ENCODE results near the gene CNTFR.

CNTFR gene

DNA sequence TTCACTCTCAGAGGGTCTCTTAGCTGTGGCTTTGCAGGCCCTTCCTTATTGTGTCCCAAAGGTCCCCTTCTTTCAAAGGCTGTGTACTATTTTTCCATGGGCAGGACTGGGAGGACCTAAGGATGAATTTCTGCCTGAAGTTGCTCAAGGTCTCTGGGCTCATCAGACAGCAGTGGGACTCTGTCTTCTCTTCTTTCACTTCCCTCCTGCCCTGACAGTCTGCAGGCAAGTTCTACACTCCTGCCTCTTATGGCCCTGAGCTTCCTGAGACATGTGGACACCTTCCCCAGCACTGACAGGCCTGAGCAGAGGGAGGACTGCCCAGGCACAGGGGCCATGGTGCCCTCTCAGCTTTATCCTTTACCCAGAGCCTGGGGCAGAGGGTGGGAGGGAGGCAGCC lies 81.6 kb downstream of the CNTFR start:
- Mint-ChIP-seq H3K27me3 (peaks cover 2% of the 10 kb centered on the region), H3K36me3 (no peaks in the 10 kb centered on the region), H3K9me3 (no peaks in the 10 kb centered on the region), H3K4me1 (no peaks in the 10 kb centered on the region), H3K4me3 (no peak overlapping the region), H3K27ac (no peak overlapping the region)

DNA sequence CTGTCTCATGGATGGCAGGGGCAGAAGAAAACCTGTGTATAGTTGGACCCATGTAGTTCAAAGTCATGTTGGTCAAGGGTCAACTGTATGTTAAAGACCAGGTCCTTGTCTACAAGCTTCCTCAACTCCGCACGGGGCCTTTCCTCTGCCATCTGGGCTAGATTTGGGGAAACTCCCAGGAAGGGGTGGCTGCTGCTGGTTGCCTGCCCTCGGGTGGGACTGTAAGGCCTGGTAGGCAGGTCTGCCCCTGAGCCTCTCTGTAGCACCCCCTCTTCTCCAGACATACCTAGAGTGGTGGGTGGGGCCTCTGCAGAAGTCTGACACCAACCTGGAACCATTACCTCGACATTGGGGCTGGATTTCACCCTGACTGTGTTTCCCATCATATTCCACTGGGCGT lies 82.0 kb downstream of the CNTFR start:
- peaks cover 2% of the 10 kb centered on the region for H3K27me3 Mint-ChIP-seq
- no peak overlapping the region for H3K4me3 Mint-ChIP-seq
- no peaks in the 10 kb centered on the region for H3K36me3 Mint-ChIP-seq
- no peaks in the 10 kb centered on the region for H3K4me1 Mint-ChIP-seq
- H3K9me3 Mint-ChIP-seq = no peaks in the 10 kb centered on the region
- H3K27ac Mint-ChIP-seq = no peak overlapping the region

DNA sequence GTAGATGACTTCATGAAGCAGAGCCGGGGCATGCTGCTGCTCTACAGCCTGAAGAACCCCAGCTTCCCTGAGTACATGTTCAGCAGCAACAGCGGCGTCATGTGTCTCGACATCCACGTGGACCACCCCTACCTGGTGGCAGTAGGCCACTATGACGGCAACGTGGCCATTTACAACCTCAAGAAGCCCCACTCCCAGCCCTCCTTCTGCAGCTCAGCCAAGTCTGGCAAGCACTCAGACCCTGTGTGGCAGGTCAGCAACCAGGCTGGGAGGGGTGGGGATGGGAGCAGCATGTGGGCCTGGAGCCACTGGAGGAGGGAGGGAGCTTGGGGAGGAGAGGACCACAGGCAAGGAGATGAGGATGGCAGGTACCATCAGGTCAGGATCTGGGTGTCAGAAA lies 82.9 kb downstream of the CNTFR start:
- Mint-ChIP-seq H3K4me1 (no peaks in the 10 kb centered on the region), H3K27me3 (peaks cover 2% of the 10 kb centered on the region), H3K9me3 (no peaks in the 10 kb centered on the region), H3K36me3 (no peaks in the 10 kb centered on the region), H3K27ac (no peak overlapping the region), H3K4me3 (no peak overlapping the region)

DNA sequence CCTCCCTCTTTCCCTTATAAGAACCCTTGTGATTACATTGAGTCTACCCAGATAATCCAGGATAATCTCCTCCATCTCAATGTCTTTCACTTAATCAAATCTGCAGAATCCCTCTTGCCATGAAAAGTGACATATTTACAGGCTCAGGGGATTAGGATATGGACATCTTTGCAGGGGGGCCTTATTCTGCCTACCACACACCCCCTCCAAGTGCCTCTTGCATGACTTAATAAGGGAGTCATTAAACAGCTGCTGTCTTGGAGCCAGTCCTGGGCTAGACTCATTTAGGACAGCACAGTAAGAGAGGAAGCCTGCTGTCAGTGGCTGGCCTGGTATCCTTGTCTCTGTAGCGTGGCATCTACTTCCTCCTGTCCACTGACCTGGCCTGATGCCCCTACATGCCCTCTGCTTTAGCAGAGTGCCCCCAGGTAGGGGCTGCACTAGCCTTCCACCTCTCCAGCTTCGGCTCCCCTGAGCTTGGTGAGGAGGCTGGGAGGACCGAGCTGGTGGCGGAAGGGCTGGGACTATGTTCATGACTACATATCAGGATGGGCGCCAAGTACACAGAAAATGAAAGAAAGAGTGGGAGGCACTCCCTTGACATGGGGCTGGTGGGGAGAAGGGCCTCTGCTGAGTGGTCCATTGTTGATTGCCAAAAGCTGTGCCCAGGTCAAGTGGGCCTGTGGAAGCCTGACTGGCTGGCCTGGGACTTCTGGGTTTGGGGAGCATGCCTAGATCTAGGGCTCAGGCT lies 84.0 kb downstream of the CNTFR start:
- H3K4me3 Mint-ChIP-seq = no peak overlapping the region
- H3K4me1 Mint-ChIP-seq = peaks cover 1% of the 10 kb centered on the region
- H3K27me3 Mint-ChIP-seq = peaks cover 3% of the 10 kb centered on the region
- H3K9me3 Mint-ChIP-seq = no peaks in the 10 kb centered on the region
- H3K27ac Mint-ChIP-seq = peak overlapping the region; percentile 19
- H3K36me3 Mint-ChIP-seq = no peaks in the 10 kb centered on the region

DNA sequence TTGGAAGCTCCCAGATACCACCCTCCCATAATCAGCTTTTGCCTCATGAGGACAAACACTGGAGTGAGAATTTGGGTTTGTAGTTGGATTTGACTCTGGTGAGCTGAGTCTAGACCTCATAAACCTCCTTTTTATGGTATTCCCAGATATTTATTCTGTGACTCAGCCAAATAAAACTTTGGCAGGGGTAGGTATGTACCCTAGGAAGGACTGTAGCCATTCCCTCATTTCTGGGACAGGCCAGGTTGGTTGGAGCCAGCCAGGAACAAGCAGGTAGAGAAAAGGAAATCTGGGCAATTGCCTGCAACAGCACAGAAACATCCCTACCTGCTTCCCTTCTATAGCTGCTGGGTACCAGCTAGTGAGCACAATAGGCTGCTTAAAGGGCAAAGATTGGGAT lies 86.1 kb downstream of the CNTFR start:
- Mint-ChIP-seq H3K4me3 (no peak overlapping the region), H3K9me3 (no peaks in the 10 kb centered on the region), H3K27ac (no peak overlapping the region), H3K36me3 (no peaks in the 10 kb centered on the region), H3K27me3 (peaks cover 5% of the 10 kb centered on the region), H3K4me1 (peaks cover 4% of the 10 kb centered on the region)

DNA sequence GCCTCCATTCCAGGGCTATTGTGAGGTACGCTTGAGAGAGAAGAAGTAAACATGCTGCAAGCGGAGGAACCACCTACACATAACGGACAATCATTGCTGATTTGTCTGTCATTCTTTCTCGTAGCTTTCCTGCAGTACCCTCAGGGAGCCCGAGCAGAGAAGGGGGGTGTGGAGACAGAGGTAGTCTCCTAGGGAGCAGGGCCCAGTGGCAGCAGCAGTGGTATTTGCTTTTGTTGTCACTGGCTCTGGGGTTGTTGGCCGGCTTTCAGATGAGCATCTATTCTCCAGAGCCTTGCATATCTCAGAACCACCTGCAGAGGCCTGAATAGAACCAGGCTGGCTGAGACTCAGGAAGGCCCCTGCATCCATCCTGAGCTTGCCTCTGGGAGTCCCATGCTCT lies 86.6 kb downstream of the CNTFR start:
- no peaks in the 10 kb centered on the region for H3K36me3 Mint-ChIP-seq
- H3K27ac Mint-ChIP-seq = no peak overlapping the region
- H3K4me1 Mint-ChIP-seq = peaks cover 4% of the 10 kb centered on the region
- peaks cover 5% of the 10 kb centered on the region for H3K27me3 Mint-ChIP-seq
- no peaks in the 10 kb centered on the region for H3K9me3 Mint-ChIP-seq
- no peak overlapping the region for H3K4me3 Mint-ChIP-seq

DNA sequence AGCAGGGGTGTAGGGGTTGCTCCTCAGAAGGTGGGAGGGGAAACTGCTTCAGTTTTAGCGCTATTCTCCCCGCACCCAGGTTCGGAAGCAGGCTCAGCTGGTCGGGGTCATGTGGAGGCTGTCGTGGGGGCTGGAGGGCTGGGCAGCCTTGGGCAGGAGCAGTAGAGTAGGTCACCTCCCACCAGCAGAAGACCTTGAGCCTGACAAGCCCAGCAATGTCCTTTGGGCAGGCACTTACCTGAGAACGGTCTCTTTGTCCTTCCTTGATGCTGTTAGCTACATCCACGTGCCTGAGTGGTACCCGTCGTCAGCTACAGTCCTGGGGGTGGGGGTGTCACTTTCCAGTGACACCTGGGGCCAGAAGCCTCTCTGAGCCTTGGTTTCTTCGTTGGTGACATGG lies 87.1 kb downstream of the CNTFR start:
- no peak overlapping the region for H3K4me3 Mint-ChIP-seq
- no peaks in the 10 kb centered on the region for H3K36me3 Mint-ChIP-seq
- peaks cover 4% of the 10 kb centered on the region for H3K4me1 Mint-ChIP-seq
- H3K9me3 Mint-ChIP-seq = no peaks in the 10 kb centered on the region
- H3K27ac Mint-ChIP-seq = no peak overlapping the region
- H3K27me3 Mint-ChIP-seq = peaks cover 5% of the 10 kb centered on the region

DNA sequence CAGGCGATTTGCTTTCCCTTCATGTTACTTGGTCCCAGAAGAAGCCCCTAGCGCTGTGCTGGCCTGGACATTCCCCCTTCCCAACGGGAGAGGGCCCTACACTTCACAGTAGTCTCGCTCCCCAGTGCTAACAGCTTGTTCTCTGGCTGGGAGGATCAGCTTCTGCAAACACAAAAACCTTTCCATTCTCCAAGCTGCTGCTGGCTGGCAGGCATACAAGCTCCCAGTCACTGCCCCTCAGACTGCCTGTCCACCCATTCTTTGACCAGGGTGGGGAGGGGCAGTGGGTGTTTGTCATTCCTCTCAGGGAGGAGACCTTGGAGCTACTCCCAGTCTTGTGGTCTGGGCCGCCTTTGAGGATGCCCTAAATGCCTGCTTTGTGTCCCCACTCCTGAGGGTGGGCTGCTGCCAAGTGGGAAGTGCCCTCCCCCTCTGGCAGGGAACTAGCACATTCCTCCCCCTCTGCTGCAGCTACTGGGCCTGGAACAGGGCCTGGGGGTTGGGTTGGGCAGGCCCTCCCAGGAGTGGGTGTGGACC lies 87.6 kb downstream of the CNTFR start:
- Mint-ChIP-seq H3K27me3 (peaks cover 5% of the 10 kb centered on the region), H3K9me3 (no peaks in the 10 kb centered on the region), H3K27ac (no peak overlapping the region), H3K4me3 (no peak overlapping the region), H3K4me1 (peaks cover 4% of the 10 kb centered on the region), H3K36me3 (no peaks in the 10 kb centered on the region)
